Measurements from ENCODE around the gene EVI5. TPM values are rescaled to one million over a fixed set of nuclear protein-coding genes. Genes with fewer than 3 reads are reported as not detected.

EVI5 gene
- total and polyA plus RNA-seq, 3 experiments from 2014 or later: 0.10 to 27.7 (median 27.4) TPM

GRCh38 chr1:92511541-92511940 is 273.4 kb downstream of the EVI5 start:
- no peak overlapping the region for H3K27ac ChIP-seq (ENCODE audit: low read depth, low read length)
- Mint-ChIP-seq H3K27me3 (peaks cover 1 to 4% of the 10 kb centered on the region in 2 donors), H3K27ac (no peak overlapping the region), H3K4me1 (no peaks in the 10 kb centered on the region), H3K36me3 (peaks cover 0 to 3% (median 0%) of the 10 kb centered on the region in 3 donors), H3K4me3 (no peak overlapping the region), H3K9me3 (no peaks in the 10 kb centered on the region)
- POLR2A ChIA-PET: no interaction called here
- no peaks in the 10 kb centered on the region for H3K4me1 ChIP-seq (ENCODE audit: insufficient read depth, low read length)
- no peaks in the 10 kb centered on the region for H3K27me3 ChIP-seq (ENCODE audit: insufficient read depth, low read length, poor library complexity, severe bottlenecking)
- no peak overlapping the region for H3K4me3 ChIP-seq (ENCODE audit: low read length)
- H3K9me3 ChIP-seq (ENCODE audit: low read length): no peaks in the 10 kb centered on the region
- H3K36me3 ChIP-seq (ENCODE audit: insufficient read depth, low read length): no peaks in the 10 kb centered on the region
- CTCF ChIA-PET: interaction anchor here (1.0 kb wide), 1 partner anchor 27 kb away, joined by 3 read pairs; no protein-coding TSS in a partner anchor
- no peak for DNase-seq

- peaks cover 0 to 4% of the 10 kb centered on the region in 2 donors for H3K27me3 Mint-ChIP-seq
- H3K4me3 Mint-ChIP-seq: no peak overlapping the region
- no peak overlapping the region for H3K27ac ChIP-seq (ENCODE audit: low read depth, low read length)
- peaks cover 0 to 3% (median 0%) of the 10 kb centered on the region in 3 donors for H3K4me1 Mint-ChIP-seq
- H3K4me3 ChIP-seq (ENCODE audit: low read length): no peak overlapping the region
- H3K36me3 Mint-ChIP-seq: peaks cover 0 to 3% (median 2%) of the 10 kb centered on the region in 3 donors
- H3K27me3 ChIP-seq (ENCODE audit: insufficient read depth, low read length, poor library complexity, severe bottlenecking): no peaks in the 10 kb centered on the region
- H3K9me3 Mint-ChIP-seq: no peaks in the 10 kb centered on the region
- H3K36me3 ChIP-seq (ENCODE audit: insufficient read depth, low read length): no peaks in the 10 kb centered on the region
- no peaks in the 10 kb centered on the region for H3K9me3 ChIP-seq (ENCODE audit: low read length)
- no peaks in the 10 kb centered on the region for H3K4me1 ChIP-seq (ENCODE audit: insufficient read depth, low read length)
- no peak overlapping the region for H3K27ac Mint-ChIP-seq
- ChIA-PET POLR2A (no interaction called here), CTCF (no interaction called here)
- DNase-seq: no peak
Observed at GRCh38 chr1:92509619-92510018, 275.3 kb downstream of the EVI5 start.

GRCh38 chr1:92505015-92505692 is 279.8 kb downstream of the EVI5 start:
- no peaks in the 10 kb centered on the region for H3K27me3 ChIP-seq (ENCODE audit: insufficient read depth, low read length, poor library complexity, severe bottlenecking)
- Mint-ChIP-seq H3K27ac (peak overlapping the region in 1 of 8 donors; percentile 62), H3K9me3 (no peaks in the 10 kb centered on the region), H3K4me3 (no peak overlapping the region), H3K4me1 (peaks cover 2 to 10% (median 5%) of the 10 kb centered on the region in 3 donors), H3K27me3 (no peaks in the 10 kb centered on the region), H3K36me3 (peaks cover 0 to 2% (median 0%) of the 10 kb centered on the region in 3 donors)
- DNase-seq: no peak
- H3K27ac ChIP-seq (ENCODE audit: low read depth, low read length): no peak overlapping the region
- CTCF ChIA-PET: interaction anchor here (0.8 kb wide), 1 partner anchor 20 kb away, joined by 3 read pairs; no protein-coding TSS in a partner anchor
- no peaks in the 10 kb centered on the region for H3K9me3 ChIP-seq (ENCODE audit: low read length)
- H3K36me3 ChIP-seq (ENCODE audit: insufficient read depth, low read length): no peaks in the 10 kb centered on the region
- H3K4me1 ChIP-seq (ENCODE audit: insufficient read depth, low read length): no peaks in the 10 kb centered on the region
- POLR2A ChIA-PET: no interaction called here
- H3K4me3 ChIP-seq (ENCODE audit: low read length): no peak overlapping the region

GRCh38 chr1:92504291-92505014 is 280.5 kb downstream of the EVI5 start:
- Mint-ChIP-seq H3K9me3 (no peaks in the 10 kb centered on the region), H3K27ac (peak overlapping the region in 1 of 8 donors; percentile 62), H3K4me3 (no peak overlapping the region), H3K36me3 (peaks cover 0 to 2% (median 0%) of the 10 kb centered on the region in 3 donors), H3K27me3 (no peaks in the 10 kb centered on the region), H3K4me1 (peaks cover 2 to 10% (median 5%) of the 10 kb centered on the region in 3 donors)
- H3K4me1 ChIP-seq (ENCODE audit: insufficient read depth, low read length): no peaks in the 10 kb centered on the region
- no peak overlapping the region for H3K27ac ChIP-seq (ENCODE audit: low read depth, low read length)
- no peak for DNase-seq
- ChIA-PET CTCF (interaction anchor here (1.3 kb wide), 1 partner anchor 12 kb away, joined by 3 read pairs; no protein-coding TSS in a partner anchor), POLR2A (no interaction called here)
- H3K9me3 ChIP-seq (ENCODE audit: low read length): no peaks in the 10 kb centered on the region
- H3K4me3 ChIP-seq (ENCODE audit: low read length): no peak overlapping the region
- no peaks in the 10 kb centered on the region for H3K36me3 ChIP-seq (ENCODE audit: insufficient read depth, low read length)
- no peaks in the 10 kb centered on the region for H3K27me3 ChIP-seq (ENCODE audit: insufficient read depth, low read length, poor library complexity, severe bottlenecking)

GRCh38 chr1:92503926-92504285 is 281.0 kb downstream of the EVI5 start:
- H3K4me3 Mint-ChIP-seq: no peak overlapping the region
- peak overlapping the region in 1 of 8 donors; percentile 62 for H3K27ac Mint-ChIP-seq
- ChIA-PET POLR2A (no interaction called here), CTCF (interaction anchor here (1.3 kb wide), 1 partner anchor 11 kb away, joined by 3 read pairs; no protein-coding TSS in a partner anchor)
- no peaks in the 10 kb centered on the region for H3K27me3 Mint-ChIP-seq
- DNase-seq: no peak
- Histone ChIP-seq H3K27ac (ENCODE audit: low read depth, low read length) (no peak overlapping the region), H3K4me1 (ENCODE audit: insufficient read depth, low read length) (no peaks in the 10 kb centered on the region), H3K9me3 (ENCODE audit: low read length) (no peaks in the 10 kb centered on the region), H3K4me3 (ENCODE audit: low read length) (no peak overlapping the region), H3K27me3 (ENCODE audit: insufficient read depth, low read length, poor library complexity, severe bottlenecking) (no peaks in the 10 kb centered on the region), H3K36me3 (ENCODE audit: insufficient read depth, low read length) (no peaks in the 10 kb centered on the region)
- H3K4me1 Mint-ChIP-seq: peaks cover 2 to 12% (median 5%) of the 10 kb centered on the region in 3 donors
- no peaks in the 10 kb centered on the region for H3K9me3 Mint-ChIP-seq
- H3K36me3 Mint-ChIP-seq: peaks cover 0 to 2% (median 0%) of the 10 kb centered on the region in 3 donors

GRCh38 chr1:92503043-92503925 is 281.6 kb downstream of the EVI5 start:
- no peak for DNase-seq
- Histone ChIP-seq H3K27me3 (ENCODE audit: insufficient read depth, low read length, poor library complexity, severe bottlenecking) (no peaks in the 10 kb centered on the region), H3K9me3 (ENCODE audit: low read length) (no peaks in the 10 kb centered on the region), H3K27ac (ENCODE audit: low read depth, low read length) (no peak overlapping the region), H3K36me3 (ENCODE audit: insufficient read depth, low read length) (no peaks in the 10 kb centered on the region), H3K4me3 (ENCODE audit: low read length) (no peak overlapping the region), H3K4me1 (ENCODE audit: insufficient read depth, low read length) (no peaks in the 10 kb centered on the region)
- ChIA-PET CTCF (interaction anchor here (1.3 kb wide), 1 partner anchor 11 kb away, joined by 3 read pairs; no protein-coding TSS in a partner anchor), POLR2A (no interaction called here)
- no peaks in the 10 kb centered on the region for H3K9me3 Mint-ChIP-seq
- peaks cover 2 to 14% (median 5%) of the 10 kb centered on the region in 3 donors for H3K4me1 Mint-ChIP-seq
- H3K27me3 Mint-ChIP-seq: no peaks in the 10 kb centered on the region
- no peak overlapping the region for H3K4me3 Mint-ChIP-seq
- H3K27ac Mint-ChIP-seq: peak overlapping the region in 2 of 8 donors; percentile 62 to 63
- peaks cover 0 to 2% (median 0%) of the 10 kb centered on the region in 3 donors for H3K36me3 Mint-ChIP-seq

- POLR2A ChIA-PET: no interaction called here
- Histone ChIP-seq H3K36me3 (ENCODE audit: insufficient read depth, low read length) (no peaks in the 10 kb centered on the region), H3K9me3 (ENCODE audit: low read length) (no peaks in the 10 kb centered on the region), H3K27me3 (ENCODE audit: insufficient read depth, low read length, poor library complexity, severe bottlenecking) (no peaks in the 10 kb centered on the region), H3K27ac (ENCODE audit: low read depth, low read length) (no peak overlapping the region), H3K4me3 (ENCODE audit: low read length) (no peak overlapping the region), H3K4me1 (ENCODE audit: insufficient read depth, low read length) (no peaks in the 10 kb centered on the region)
- Mint-ChIP-seq H3K27ac (no peak overlapping the region), H3K27me3 (no peaks in the 10 kb centered on the region), H3K36me3 (peaks cover 0 to 2% (median 0%) of the 10 kb centered on the region in 3 donors), H3K4me3 (no peak overlapping the region), H3K4me1 (peaks cover 2 to 14% (median 5%) of the 10 kb centered on the region in 3 donors), H3K9me3 (no peaks in the 10 kb centered on the region)
- CTCF ChIA-PET: no interaction called here
- DNase-seq: no peak
Observed at GRCh38 chr1:92502247-92502646, 282.7 kb downstream of the EVI5 start.

Data from CD8-positive, alpha-beta memory T cell (primary cell).